ENCODE results near the gene KCNJ15. TPM values are rescaled to one million over a fixed set of nuclear protein-coding genes. Genes with fewer than 3 reads are reported as not detected.

KCNJ15 gene
- polyA plus RNA-seq, 3 donors, result 4.5 to 26.5 (median 8.0) TPM

GRCh38 chr21:38266732-38267131, 9.9 kb downstream of the KCNJ15 start:
- no peak overlapping the region for H3K4me2 ChIP-seq (replicated peaks; ENCODE audit: extremely low read depth, low read length, poor library complexity, severe bottlenecking)
- TF ChIP-seq CTCF (IDR thresholded peaks at IDR 0.05), result no peak
- no peaks in the 10 kb centered on the region for H4K20me1 ChIP-seq (ENCODE audit: insufficient read depth, low read length)
- Mint-ChIP-seq H3K4me1 (peaks cover 71% of the 10 kb centered on the region), H3K9me3 (peaks cover 2 to 4% (median 3%) of the 10 kb centered on the region in 7 donors), H3K36me3 (peaks cover 3 to 12% of the 10 kb centered on the region in 2 donors), H3K4me3 (no peak overlapping the region), H3K27me3 (ENCODE audit: low read depth in 3 of 3) (peaks cover 0 to 4% (median 0%) of the 10 kb centered on the region in 3 donors), H3K27ac (peak overlapping the region; percentile 18 to 86 (median 71))
- peaks cover 60 to 76% of the 10 kb centered on the region in 2 donors for H3K4me1 ChIP-seq (ENCODE audit: control insufficient read depth in 1 of 2, insufficient read depth in 2 of 2, low read length in 2 of 2)
- no peaks in the 10 kb centered on the region for H3K36me3 ChIP-seq (replicated peaks in 1 of 2; ENCODE audit: control insufficient read depth in 1 of 2, insufficient read depth in 2 of 2, low read length in 2 of 2)
- no peaks in the 10 kb centered on the region for H3K79me2 ChIP-seq (ENCODE audit: insufficient read depth, low read length)
- 60% methylated on average over 2 of the region's 2 CpGs for WGBS (ENCODE audit: insufficient coverage)
- no peak overlapping the region for H2AFZ ChIP-seq (ENCODE audit: insufficient read depth, low read depth, low read length, poor library complexity, severe bottlenecking)
- no peak overlapping the region for H3K9ac ChIP-seq (ENCODE audit: insufficient read depth, low read length, poor library complexity, severe bottlenecking)
- H3K9me3 ChIP-seq (replicated peaks in 1 of 2; ENCODE audit: control insufficient read depth in 1 of 2, insufficient read depth in 1 of 2, low read length in 2 of 2), result no peaks in the 10 kb centered on the region
- intact Hi-C loops (cut with micrococcal nuclease), result loop anchor here in 1 of 2 donors (10.0 kb wide), 1 partner anchor 68 kb away; no protein-coding TSS in a partner anchor
- H3K27me3 ChIP-seq (ENCODE audit: control insufficient read depth in 2 of 2, insufficient read depth in 2 of 2, low read length in 2 of 2), result no peaks in the 10 kb centered on the region
- no peak overlapping the region for H3K4me3 ChIP-seq (replicated peaks in 1 of 3; ENCODE audit: low read depth in 2 of 3, low read length in 3 of 3)
- H3K27ac ChIP-seq (ENCODE audit: low read depth in 1 of 2, low read length in 2 of 2), result peak overlapping the region in 1 of 2 donors; percentile 46
- no peak for DNase-seq

- Mint-ChIP-seq H3K27ac (peak overlapping the region; percentile 25 to 86 (median 71)), H3K36me3 (peaks cover 3 to 14% of the 10 kb centered on the region in 2 donors), H3K4me1 (peaks cover 71% of the 10 kb centered on the region), H3K9me3 (peaks cover 2 to 4% (median 3%) of the 10 kb centered on the region in 7 donors), H3K27me3 (ENCODE audit: low read depth in 3 of 3) (peaks cover 0 to 4% (median 0%) of the 10 kb centered on the region in 3 donors), H3K4me3 (no peak overlapping the region)
- no peak overlapping the region for H3K9ac ChIP-seq (ENCODE audit: insufficient read depth, low read length, poor library complexity, severe bottlenecking)
- H3K4me1 ChIP-seq (ENCODE audit: control insufficient read depth in 1 of 2, insufficient read depth in 2 of 2, low read length in 2 of 2), result peaks cover 63 to 79% of the 10 kb centered on the region in 2 donors
- H3K4me2 ChIP-seq (replicated peaks; ENCODE audit: extremely low read depth, low read length, poor library complexity, severe bottlenecking), result no peak overlapping the region
- peak in 1 of 3 donors; percentile 51 for DNase-seq
- H4K20me1 ChIP-seq (ENCODE audit: insufficient read depth, low read length), result no peaks in the 10 kb centered on the region
- H3K27me3 ChIP-seq (ENCODE audit: control insufficient read depth in 2 of 2, insufficient read depth in 2 of 2, low read length in 2 of 2), result no peaks in the 10 kb centered on the region
- no peaks in the 10 kb centered on the region for H3K36me3 ChIP-seq (replicated peaks in 1 of 2; ENCODE audit: control insufficient read depth in 1 of 2, insufficient read depth in 2 of 2, low read length in 2 of 2)
- H3K27ac ChIP-seq (ENCODE audit: low read depth in 1 of 2, low read length in 2 of 2), result peak overlapping the region in 1 of 2 donors; percentile 46
- H3K9me3 ChIP-seq (replicated peaks in 1 of 2; ENCODE audit: control insufficient read depth in 1 of 2, insufficient read depth in 1 of 2, low read length in 2 of 2), result no peaks in the 10 kb centered on the region
- H3K4me3 ChIP-seq (replicated peaks in 1 of 3; ENCODE audit: low read depth in 2 of 3, low read length in 3 of 3), result no peak overlapping the region
- no peak for TF ChIP-seq CTCF (IDR thresholded peaks at IDR 0.05)
- no peaks in the 10 kb centered on the region for H3K79me2 ChIP-seq (ENCODE audit: insufficient read depth, low read length)
- WGBS (ENCODE audit: insufficient coverage), result 100% methylated on average over 1 of the region's 3 CpGs
- intact Hi-C loops (cut with micrococcal nuclease), result loop anchor here in 1 of 2 donors (10.0 kb wide), 1 partner anchor 68 kb away; no protein-coding TSS in a partner anchor
- no peak overlapping the region for H2AFZ ChIP-seq (ENCODE audit: insufficient read depth, low read depth, low read length, poor library complexity, severe bottlenecking)
Observed at GRCh38 chr21:38267136-38267755, 10.5 kb downstream of the KCNJ15 start.
